GM18498 (cell line): ENCODE measurements around the gene TPSD1.
"Not testable (repeated sequence)": the region's sequence is repeated elsewhere in the genome, so short reads cannot be mapped to it uniquely, and the experiment has no call there.

Source experiments
- ATAC-seq: cut with Tn5 transposase; IDR thresholded peaks from one replicate; pipeline ENCODE4 v1.9.1; 2021; ENCODE audit warnings: mild to moderate bottlenecking, moderate library complexity; ENCODE audit not compliant: unreplicated experiment

Gene TPSD1

DNA sequence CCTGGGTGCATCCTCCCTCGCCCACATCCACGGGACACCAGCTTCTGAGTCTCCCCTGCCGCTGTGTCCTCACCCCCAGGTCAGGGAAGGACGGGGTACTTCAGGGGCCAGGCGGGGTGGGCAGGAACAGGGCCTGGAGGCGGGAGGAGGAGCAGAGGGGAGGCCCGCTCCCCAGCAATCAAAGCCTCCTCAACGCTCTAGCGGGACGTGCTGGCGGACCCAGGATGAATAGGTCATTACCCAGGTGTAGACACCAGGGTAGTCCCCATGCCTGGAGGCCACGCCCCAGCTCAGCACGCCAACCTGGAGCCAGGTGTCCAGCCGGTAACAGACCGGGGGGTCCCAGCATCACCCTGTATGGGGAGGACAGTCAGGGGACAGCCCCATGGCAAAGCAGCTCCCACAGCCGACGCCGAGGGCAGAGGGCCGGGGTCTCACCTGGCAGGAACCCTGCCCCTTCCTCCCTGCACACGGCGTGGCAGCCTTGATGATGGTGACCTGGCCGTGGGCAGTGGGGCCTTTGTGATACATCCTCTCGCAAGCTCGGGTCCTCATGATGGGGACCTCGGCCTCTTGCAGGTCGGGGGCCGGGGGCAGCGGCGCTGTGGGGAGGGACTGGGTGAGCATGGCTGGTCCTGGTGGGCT lies 24.2 kb downstream of the TPSD1 start:
- ATAC-seq = no peak

DNA sequence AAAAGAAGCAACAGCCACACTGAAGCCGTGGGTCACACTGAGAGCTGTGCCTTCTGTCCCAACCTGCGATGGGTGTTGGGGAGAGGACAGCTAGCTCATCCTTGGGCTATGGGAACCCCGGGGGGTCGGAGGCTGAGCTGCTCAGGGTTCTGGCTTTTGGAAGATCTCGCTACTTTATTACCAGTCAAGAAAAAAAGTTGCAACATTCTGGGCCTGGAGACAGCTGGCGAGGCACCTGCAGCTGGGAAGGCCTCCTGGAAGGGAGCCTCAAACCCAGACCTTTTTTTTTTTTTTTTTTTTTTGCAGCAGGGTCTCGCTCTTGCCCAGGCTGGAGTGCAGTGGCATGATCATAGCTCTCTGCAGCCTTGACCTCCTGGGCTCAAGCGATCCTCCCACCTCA lies 24.9 kb downstream of the TPSD1 start:
- no peak for ATAC-seq

GRCh38 chr16:1281517-1281916 lies 25.6 kb downstream of the TPSD1 start:
- no peak for ATAC-seq

DNA sequence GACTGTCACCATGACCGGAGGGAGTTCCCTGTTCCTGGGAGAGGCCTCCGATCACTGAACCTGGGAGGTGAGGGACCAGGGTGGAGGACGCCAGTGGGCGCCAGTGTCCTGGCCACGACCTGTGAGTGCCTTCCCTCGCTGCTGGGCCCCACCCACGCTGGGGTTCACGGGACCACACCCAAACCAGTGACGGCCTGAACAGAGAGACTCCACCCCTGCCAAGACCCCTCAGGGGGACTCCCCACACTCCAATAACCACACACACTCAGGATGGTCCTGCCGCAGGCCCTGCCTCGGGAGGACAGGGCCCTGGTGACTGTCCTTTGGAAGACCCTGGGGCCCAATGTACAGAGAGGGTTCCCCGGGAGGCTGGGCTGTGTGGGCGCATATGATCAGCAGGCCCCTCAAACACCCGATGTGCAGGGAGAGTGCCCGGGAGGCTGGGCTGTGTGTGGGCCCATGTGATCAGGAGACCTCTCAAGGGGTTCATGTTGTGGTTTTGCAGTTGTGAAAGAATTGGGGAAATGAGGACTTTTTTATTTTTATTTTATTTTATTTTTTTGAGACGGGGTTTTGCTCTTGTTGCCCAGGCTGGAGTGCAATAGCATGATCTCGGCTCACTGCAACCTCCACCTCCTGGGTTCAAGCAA lies 26.6 kb downstream of the TPSD1 start:
- ATAC-seq = no peak

- no peak for ATAC-seq
Observed at GRCh38 chr16:1283296-1283695, 27.4 kb downstream of the TPSD1 start.

GRCh38 chr16:1283996-1284616 lies 28.2 kb downstream of the TPSD1 start:
- no peak for ATAC-seq

- no peak for ATAC-seq
Observed at GRCh38 chr16:1285669-1286512, 30.0 kb downstream of the TPSD1 start.

GRCh38 chr16:1286513-1287094 lies 30.7 kb downstream of the TPSD1 start:
- ATAC-seq = no peak

- no peak for ATAC-seq
Observed at GRCh38 chr16:1287982-1288670, 32.3 kb downstream of the TPSD1 start.

DNA sequence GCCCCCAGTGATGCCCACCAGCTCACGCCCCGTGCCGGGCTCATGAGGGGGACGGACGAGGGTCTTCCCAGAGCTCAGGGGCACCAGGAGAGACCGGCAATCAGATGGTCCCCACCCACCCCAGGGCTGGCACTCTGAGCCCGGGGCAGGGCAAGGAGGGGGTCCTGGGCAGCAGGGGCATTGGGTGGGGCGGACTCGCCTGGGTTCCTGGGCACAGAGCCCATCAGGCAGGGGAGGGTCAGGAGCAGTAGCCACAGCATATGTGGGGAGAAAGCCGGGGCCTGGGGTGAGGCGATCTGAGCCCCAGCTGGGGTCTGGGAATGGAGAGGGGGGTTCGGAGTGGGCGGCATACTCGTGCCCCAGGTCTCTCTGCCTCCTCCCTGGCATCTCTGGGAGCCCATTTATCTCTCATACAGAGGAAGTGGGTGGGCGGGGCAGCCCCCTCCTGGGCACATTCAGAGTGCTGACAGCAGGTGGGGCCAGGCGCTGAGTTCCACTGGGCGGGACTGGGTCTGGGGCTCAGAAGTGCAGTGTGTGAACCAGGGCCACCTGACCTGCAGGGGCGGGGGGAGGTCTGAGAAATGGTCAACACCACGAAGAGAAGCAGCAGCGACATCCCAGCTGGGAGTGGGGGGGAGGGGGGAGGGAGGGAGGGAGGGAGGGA lies 33.1 kb downstream of the TPSD1 start:
- ATAC-seq = no peak

DNA sequence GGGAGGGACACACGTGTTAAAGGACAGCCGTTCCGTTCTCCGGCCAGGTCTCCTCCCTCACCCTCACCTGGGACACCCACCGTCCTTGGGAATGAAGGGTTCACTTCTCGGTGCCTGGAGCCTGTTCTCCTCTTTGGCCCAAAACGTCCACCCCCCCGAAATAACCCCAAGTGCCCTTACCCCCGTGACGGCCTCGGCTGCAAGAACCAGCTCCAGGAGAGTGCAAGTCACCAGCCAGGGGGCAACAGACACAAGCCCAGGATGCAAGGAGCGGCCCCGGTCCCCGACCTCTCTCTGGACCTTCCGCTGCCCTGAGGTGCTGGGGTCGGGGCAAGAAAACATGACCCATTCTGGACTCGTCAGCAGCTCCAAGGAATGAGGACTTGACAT lies 33.6 kb downstream of the TPSD1 start:
- no peak for ATAC-seq

- ATAC-seq = no peak
Observed at GRCh38 chr16:1290063-1290501, 34.2 kb downstream of the TPSD1 start.

DNA sequence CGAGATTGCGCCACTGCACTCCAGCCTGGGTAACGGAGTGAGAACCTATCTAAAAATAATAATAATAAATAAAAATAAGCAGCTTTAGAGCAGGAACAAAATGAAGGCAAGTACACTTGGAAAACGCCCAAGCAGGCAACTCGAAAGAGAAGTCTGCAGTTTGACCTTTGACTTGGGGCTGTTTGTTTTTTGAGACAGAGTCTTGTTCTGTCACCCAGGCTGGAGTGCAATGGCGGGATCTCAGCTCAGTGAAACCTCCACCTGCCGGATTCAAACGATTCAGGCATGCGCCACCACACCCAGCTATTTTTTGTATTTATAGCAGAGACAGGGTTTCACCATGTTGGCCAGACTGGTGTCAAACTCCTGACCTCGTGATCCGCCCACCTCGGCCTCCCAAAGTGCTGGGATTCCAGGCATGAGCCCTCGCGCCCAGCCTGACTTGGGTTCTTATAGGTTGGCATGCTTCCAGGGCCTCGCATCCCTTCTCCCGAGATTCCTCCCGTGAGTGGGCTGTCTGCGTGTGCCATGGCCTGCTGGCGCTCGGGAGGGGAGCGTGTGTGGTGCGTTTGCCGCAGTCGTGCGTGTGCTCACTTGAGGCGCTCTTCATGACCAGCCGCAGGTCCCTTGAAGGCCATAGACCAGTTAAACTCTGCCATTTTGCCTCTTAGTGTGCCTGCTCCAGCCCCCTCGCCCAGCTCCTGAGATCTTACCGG lies 35.1 kb downstream of the TPSD1 start:
- ATAC-seq = no peak

- ATAC-seq = no peak
Observed at GRCh38 chr16:1291576-1291974, 35.7 kb downstream of the TPSD1 start.

- not testable (repeated sequence) for ATAC-seq
Observed at GRCh38 chr16:1292208-1292607, 36.3 kb downstream of the TPSD1 start.

GRCh38 chr16:1292808-1293207 lies 36.9 kb downstream of the TPSD1 start:
- not testable (repeated sequence) for ATAC-seq

- no peak for ATAC-seq
Observed at GRCh38 chr16:1293921-1294656, 38.2 kb downstream of the TPSD1 start.

- ATAC-seq = no peak
Observed at GRCh38 chr16:1295465-1295864, 39.6 kb downstream of the TPSD1 start.

DNA sequence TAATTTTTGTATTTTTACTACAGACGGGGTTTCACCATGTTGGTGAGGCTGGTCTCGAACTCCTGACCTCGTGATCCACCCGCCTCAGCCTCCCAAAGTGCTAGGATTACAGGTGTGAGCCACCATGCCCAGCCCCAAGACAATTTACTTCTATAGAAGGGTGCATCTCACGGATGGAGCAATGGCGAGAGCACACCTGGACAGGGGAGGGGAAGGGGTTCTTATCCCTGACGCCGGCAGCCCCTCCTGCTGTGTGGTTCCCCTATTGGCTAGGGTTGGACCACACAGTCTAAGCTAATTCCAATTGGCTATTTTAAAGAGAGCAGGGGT lies 40.8 kb downstream of the TPSD1 start:
- ATAC-seq = not testable (repeated sequence)
